SK-N-SH treated with all-trans-retinoic acid at 6 μM for 48 hours (cell line): ENCODE measurements around the gene PHF2.

Experiments used
- ATAC-seq: fragments of 200-7000 bp; cut with Tn5 transposase; 3 replicates; pipeline ENCODE4 v1.9.1; 2020; ENCODE audit warnings: mild to moderate bottlenecking, moderate library complexity
- ARNTL ChIP-seq: fragments of 450-650 bp; formaldehyde crosslinking; IDR thresholded peaks from 2 replicates; pipeline ENCODE4 v1.5.0; 2020; ENCODE audit warnings: low read depth, mild to moderate bottlenecking, moderate library complexity, borderline replicate concordance
- BACH2 ChIP-seq: fragments of 250-450 bp; sonication (Bioruptor Pico); IDR thresholded peaks from 2 replicates; pipeline ENCODE4 v1.9.0; 2021; ENCODE audit warnings: mild to moderate bottlenecking, borderline replicate concordance
- CREB5 ChIP-seq: fragments of 250-450 bp; sonication (Bioruptor Pico); IDR thresholded peaks from 2 replicates; pipeline ENCODE4 v1.5.1; 2020; ENCODE audit warnings: low read depth, mild to moderate bottlenecking, moderate library complexity
- CSDC2 ChIP-seq: fragments of 250-450 bp; sonication (Bioruptor Pico); IDR thresholded peaks from 2 replicates; pipeline ENCODE4 v1.5.0; 2020; ENCODE audit warnings: mild to moderate bottlenecking, moderate library complexity
- CSRNP3 ChIP-seq: fragments of 250-450 bp; sonication (Bioruptor Pico); IDR thresholded peaks from 2 replicates; pipeline ENCODE4 v1.5.1; 2021; ENCODE audit warnings: mild to moderate bottlenecking, moderate library complexity
- ESRRG ChIP-seq: fragments of 250-450 bp; sonication (Bioruptor Pico); IDR thresholded peaks from 2 replicates; pipeline ENCODE4 v1.6.1; 2021; ENCODE audit warnings: mild to moderate bottlenecking
- GLIS3 ChIP-seq: fragments of 250-450 bp; sonication (Bioruptor Pico); IDR thresholded peaks from 2 replicates; pipeline ENCODE4 v1.5.0; 2020; ENCODE audit warnings: mild to moderate bottlenecking, moderate library complexity
- ISL1 ChIP-seq: fragments of 250-450 bp; sonication (Bioruptor Pico); IDR thresholded peaks from 2 replicates; pipeline ENCODE4 v2.1.2; 2022; ENCODE audit warnings: mild to moderate bottlenecking, moderate library complexity
- OSR1 ChIP-seq: fragments of 250-450 bp; sonication (Bioruptor Pico); IDR thresholded peaks from 2 replicates; pipeline ENCODE4 v1.8.0; 2022; ENCODE audit warnings: moderate library complexity, mild to moderate bottlenecking, inconsistent platforms
- PPARA ChIP-seq: fragments of 250-450 bp; sonication (Bioruptor Pico); IDR thresholded peaks from 2 replicates; pipeline ENCODE4 v1.5.0; 2020; ENCODE audit warnings: mild to moderate bottlenecking, borderline replicate concordance
- RARB ChIP-seq: fragments of 250-450 bp; sonication (Bioruptor Pico); IDR thresholded peaks from 2 replicates; pipeline ENCODE4 v1.8.0; 2021; ENCODE audit warnings: mild to moderate bottlenecking, moderate library complexity
- SNAI2 ChIP-seq: fragments of 250-450 bp; sonication (Bioruptor Pico); IDR thresholded peaks from 2 replicates; pipeline ENCODE4 v1.5.0; 2020; ENCODE audit warnings: mild to moderate bottlenecking, moderate library complexity
- TCF4 ChIP-seq: fragments of 250-450 bp; sonication (Bioruptor Pico); IDR thresholded peaks from 2 replicates; pipeline ENCODE4 v1.8.0; 2021; ENCODE audit warnings: mild to moderate bottlenecking, moderate library complexity, borderline replicate concordance
- ZC3H10 ChIP-seq: fragments of 250-450 bp; sonication (Bioruptor Pico); IDR thresholded peaks from 2 replicates; pipeline ENCODE4 v1.5.1; 2021; ENCODE audit warnings: mild to moderate bottlenecking, moderate library complexity
- ZFP3 ChIP-seq: fragments of 250-450 bp; sonication (Bioruptor Pico); IDR thresholded peaks from 2 replicates; pipeline ENCODE4 v1.5.0; 2020; ENCODE audit warnings: mild to moderate bottlenecking, moderate library complexity
- ZFP30 ChIP-seq: fragments of 450-650 bp; formaldehyde crosslinking; IDR thresholded peaks from 2 replicates; pipeline ENCODE4 v1.5.0; 2022; ENCODE audit warnings: mild to moderate bottlenecking, moderate library complexity
- ZNF565 ChIP-seq: fragments of 450-650 bp; formaldehyde crosslinking; conservative IDR thresholded peaks from 2 replicates; pipeline ENCODE4 v1.5.0; 2020; ENCODE audit warnings: low read depth, mild to moderate bottlenecking, moderate library complexity
- ZNF70 ChIP-seq: fragments of 450-650 bp; formaldehyde crosslinking; IDR thresholded peaks from 2 replicates; pipeline ENCODE4 v1.5.0; 2020; ENCODE audit warnings: mild to moderate bottlenecking, moderate library complexity
- ZNF8 ChIP-seq: fragments of 450-650 bp; formaldehyde crosslinking; IDR thresholded peaks from 2 replicates; pipeline ENCODE4 v1.5.0; 2020; ENCODE audit warnings: mild to moderate bottlenecking, moderate library complexity
- TF ChIP-seq, protein P1 (sequence below): fragments of 250-450 bp; sonication (Bioruptor Pico); IDR thresholded peaks from 2 replicates; pipeline ENCODE4 v1.5.0; 2020; ENCODE audit warnings: mild to moderate bottlenecking, moderate library complexity
- TF ChIP-seq, protein P2 (sequence below): fragments of 250-450 bp; sonication (Bioruptor Pico); IDR thresholded peaks from 2 replicates; pipeline ENCODE4 v1.8.0; 2021; ENCODE audit warnings: low read depth, mild to moderate bottlenecking, moderate library complexity, borderline replicate concordance

Gene PHF2

GRCh38 chr9:93620041-93620506, 43.7 kb downstream of the PHF2 start:
- TF ChIP-seq CSDC2 (CRISPR knock-in tag) (no peak), CREB5 (CRISPR knock-in tag) (no peak), GLIS3 (CRISPR knock-in tag) (no peak), ZFP30 (CRISPR knock-in tag) (no peak), RARB (CRISPR knock-in tag) (no peak), SNAI2 (CRISPR knock-in tag) (no peak), ESRRG (CRISPR knock-in tag) (no peak), ZFP3 (no peak), BACH2 (CRISPR knock-in tag) (no peak)
- ATAC-seq: peak; percentile 35; the same call in 2 of the 3 replicates

DNA sequence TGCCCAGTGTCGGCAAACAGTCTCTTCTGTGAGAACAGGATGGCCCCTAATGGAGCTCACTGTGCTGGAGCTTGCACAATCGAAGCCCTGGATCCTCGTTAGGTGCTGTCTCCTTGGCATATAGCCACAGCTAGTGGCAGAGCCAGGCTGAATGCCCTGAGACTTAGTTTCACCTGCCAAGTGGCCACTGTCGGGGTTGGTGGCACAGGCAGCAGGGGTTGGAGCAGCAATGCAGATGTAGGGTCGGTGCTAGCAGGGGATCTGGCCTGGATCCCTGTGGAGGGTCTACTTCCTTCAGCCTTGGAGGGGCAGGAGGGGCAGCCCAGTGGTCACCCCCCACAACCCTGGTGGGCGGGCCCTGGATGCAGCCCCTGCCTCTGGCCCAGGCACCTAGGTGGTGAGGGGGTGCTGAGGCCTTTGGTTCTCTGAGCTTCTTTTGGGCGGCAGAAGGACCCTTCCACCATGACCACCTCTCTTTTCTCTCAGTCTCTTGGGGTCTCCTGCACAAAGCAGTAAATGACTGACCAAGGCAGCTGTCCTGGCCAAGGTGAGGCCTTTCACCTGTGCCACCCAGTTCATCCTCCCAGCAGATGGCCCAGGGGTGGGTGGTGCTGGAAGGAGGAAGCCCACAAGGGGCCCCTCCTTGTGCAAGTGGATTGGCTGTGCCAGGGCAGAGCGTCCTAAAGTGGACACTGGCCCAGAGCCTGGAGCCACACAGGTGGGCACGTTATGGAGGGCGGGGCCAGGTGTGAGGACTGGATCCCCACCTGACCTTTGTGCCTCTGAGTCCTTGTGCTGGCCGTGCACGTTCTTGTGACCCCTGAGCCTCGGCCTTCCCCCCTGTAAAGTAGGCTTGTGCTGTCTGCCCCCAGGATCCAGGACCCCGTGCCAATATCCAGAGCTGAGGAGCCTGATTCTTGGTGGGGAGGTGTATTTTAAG, 44.8 kb downstream of the PHF2 start:
- ATAC-seq: no peak
- TF ChIP-seq SNAI2 (CRISPR knock-in tag) (no peak), TCF4 (CRISPR knock-in tag) (no peak), GLIS3 (CRISPR knock-in tag) (no peak), PPARA (CRISPR knock-in tag) (no peak), BACH2 (CRISPR knock-in tag) (no peak), ZNF565 (CRISPR knock-in tag) (no peak), CSRNP3 (no peak), RARB (CRISPR knock-in tag) (no peak), ZC3H10 (CRISPR knock-in tag) (no peak), ZNF70 (CRISPR knock-in tag) (no peak), CSDC2 (CRISPR knock-in tag) (no peak), ARNTL (no peak), OSR1 (CRISPR knock-in tag) (no peak), ZFP30 (CRISPR knock-in tag) (no peak), CREB5 (CRISPR knock-in tag) (no peak), ISL1 (CRISPR knock-in tag) (no peak), ZNF8 (CRISPR knock-in tag) (no peak)
- TF ChIP-seq, protein P1, sequence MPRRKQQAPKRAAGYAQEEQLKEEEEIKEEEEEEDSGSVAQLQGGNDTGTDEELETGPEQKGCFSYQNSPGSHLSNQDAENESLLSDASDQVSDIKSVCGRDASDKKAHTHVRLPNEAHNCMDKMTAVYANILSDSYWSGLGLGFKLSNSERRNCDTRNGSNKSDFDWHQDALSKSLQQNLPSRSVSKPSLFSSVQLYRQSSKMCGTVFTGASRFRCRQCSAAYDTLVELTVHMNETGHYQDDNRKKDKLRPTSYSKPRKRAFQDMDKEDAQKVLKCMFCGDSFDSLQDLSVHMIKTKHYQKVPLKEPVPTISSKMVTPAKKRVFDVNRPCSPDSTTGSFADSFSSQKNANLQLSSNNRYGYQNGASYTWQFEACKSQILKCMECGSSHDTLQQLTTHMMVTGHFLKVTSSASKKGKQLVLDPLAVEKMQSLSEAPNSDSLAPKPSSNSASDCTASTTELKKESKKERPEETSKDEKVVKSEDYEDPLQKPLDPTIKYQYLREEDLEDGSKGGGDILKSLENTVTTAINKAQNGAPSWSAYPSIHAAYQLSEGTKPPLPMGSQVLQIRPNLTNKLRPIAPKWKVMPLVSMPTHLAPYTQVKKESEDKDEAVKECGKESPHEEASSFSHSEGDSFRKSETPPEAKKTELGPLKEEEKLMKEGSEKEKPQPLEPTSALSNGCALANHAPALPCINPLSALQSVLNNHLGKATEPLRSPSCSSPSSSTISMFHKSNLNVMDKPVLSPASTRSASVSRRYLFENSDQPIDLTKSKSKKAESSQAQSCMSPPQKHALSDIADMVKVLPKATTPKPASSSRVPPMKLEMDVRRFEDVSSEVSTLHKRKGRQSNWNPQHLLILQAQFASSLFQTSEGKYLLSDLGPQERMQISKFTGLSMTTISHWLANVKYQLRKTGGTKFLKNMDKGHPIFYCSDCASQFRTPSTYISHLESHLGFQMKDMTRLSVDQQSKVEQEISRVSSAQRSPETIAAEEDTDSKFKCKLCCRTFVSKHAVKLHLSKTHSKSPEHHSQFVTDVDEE (CRISPR knock-in tag): no peak

- no peak for ATAC-seq
- no peak for TF ChIP-seq ZNF70 (CRISPR knock-in tag)
- TF ChIP-seq, all 23 proteins: peak for 0
Measured at GRCh38 chr9:93621922-93622321, 45.5 kb downstream of the PHF2 start.

DNA sequence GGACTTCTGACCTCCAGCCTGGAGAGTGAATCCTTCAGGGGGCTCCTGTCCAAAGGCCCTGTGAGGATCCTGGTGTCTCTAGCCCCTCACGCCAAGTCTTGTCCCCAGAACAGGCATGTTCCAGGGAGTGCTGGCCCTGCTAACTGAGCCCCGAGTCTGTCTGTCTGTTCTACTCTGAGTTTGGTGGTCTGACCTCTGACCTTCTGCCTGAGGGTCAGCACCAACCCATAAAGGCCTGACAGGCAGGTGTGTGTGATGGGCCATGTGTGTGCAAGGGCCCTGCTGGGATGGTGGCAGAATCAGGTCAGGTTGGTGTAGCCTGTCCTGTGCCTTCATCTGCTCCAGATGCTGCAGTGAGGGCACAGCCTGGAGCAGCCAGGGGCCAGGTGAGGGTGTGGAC, 46.3 kb downstream of the PHF2 start:
- TF ChIP-seq, protein P2, sequence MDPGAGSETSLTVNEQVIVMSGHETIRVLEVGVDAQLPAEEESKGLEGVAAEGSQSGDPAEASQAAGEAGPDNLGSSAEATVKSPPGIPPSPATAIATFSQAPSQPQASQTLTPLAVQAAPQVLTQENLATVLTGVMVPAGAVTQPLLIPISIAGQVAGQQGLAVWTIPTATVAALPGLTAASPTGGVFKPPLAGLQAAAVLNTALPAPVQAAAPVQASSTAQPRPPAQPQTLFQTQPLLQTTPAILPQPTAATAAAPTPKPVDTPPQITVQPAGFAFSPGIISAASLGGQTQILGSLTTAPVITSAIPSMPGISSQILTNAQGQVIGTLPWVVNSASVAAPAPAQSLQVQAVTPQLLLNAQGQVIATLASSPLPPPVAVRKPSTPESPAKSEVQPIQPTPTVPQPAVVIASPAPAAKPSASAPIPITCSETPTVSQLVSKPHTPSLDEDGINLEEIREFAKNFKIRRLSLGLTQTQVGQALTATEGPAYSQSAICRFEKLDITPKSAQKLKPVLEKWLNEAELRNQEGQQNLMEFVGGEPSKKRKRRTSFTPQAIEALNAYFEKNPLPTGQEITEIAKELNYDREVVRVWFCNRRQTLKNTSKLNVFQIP (CRISPR knock-in tag): no peak
- TF ChIP-seq TCF4 (CRISPR knock-in tag): no peak
- no peak for TF ChIP-seq ZC3H10 (CRISPR knock-in tag)
- TF ChIP-seq ISL1 (CRISPR knock-in tag): no peak
- TF ChIP-seq ARNTL: no peak
- no peak for TF ChIP-seq RARB (CRISPR knock-in tag)
- TF ChIP-seq CSDC2 (CRISPR knock-in tag): no peak
- TF ChIP-seq PPARA (CRISPR knock-in tag): no peak
- TF ChIP-seq GLIS3 (CRISPR knock-in tag): no peak
- no peak for TF ChIP-seq ESRRG (CRISPR knock-in tag)
- ATAC-seq: no peak
